ENCODE results near the gene PLBD1. TPM values are rescaled to one million over a fixed set of nuclear protein-coding genes. Genes with fewer than 3 reads are reported as not detected.

PLBD1 gene
- polyA plus RNA-seq, 1 of the 3 experiments (the other 2 are of a cell fraction) = 0.10 TPM

GRCh38 chr12:14554281-14555007, 13.2 kb downstream of the PLBD1 start:
- no peak overlapping the region for H3K9ac ChIP-seq
- H4K20me1 ChIP-seq (ENCODE audit: insufficient read depth) = no peaks in the 10 kb centered on the region
- H3K79me2 ChIP-seq (ENCODE audit: insufficient read depth) = no peaks in the 10 kb centered on the region
- 16% methylated on average over 9 of the region's 9 CpGs for WGBS (ENCODE audit: low lambda C conversion rate)
- no peaks in the 10 kb centered on the region for H3K9me3 ChIP-seq
- CTCF ChIA-PET = interaction anchor here (1.2 kb wide), 1 partner anchor 7 kb away, joined by 4 read pairs; no protein-coding TSS in a partner anchor
- no peaks in the 10 kb centered on the region for H3K9me2 ChIP-seq
- no peak overlapping the region for H2AFZ ChIP-seq (ENCODE audit: low read depth)
- no peak overlapping the region for H3K27ac ChIP-seq (ENCODE audit: low read depth in 2 of 2, low read length in 1 of 2)
- H3K4me2 ChIP-seq = no peak overlapping the region
- H3K36me3 ChIP-seq (replicated peaks in 1 of 2; ENCODE audit: control insufficient read depth in 1 of 2, insufficient read depth in 2 of 2, low read length in 1 of 2) = no peaks in the 10 kb centered on the region
- H3K27me3 ChIP-seq (ENCODE audit: insufficient read depth) = no peaks in the 10 kb centered on the region; the same call in 1 of the 2 replicates
- no peak overlapping the region for H3K4me3 ChIP-seq (ENCODE audit: low read depth in 2 of 2, low read length in 1 of 2)
- H3F3A ChIP-seq (replicated peaks; ENCODE audit: insufficient read depth) = no peaks in the 10 kb centered on the region
- DNase-seq = no peak
- POLR2A ChIA-PET = no interaction called here
- H3K4me1 ChIP-seq (ENCODE audit: control insufficient read depth in 1 of 2, insufficient read depth in 2 of 2, low read depth in 1 of 2, low read length in 1 of 2) = no peaks in the 10 kb centered on the region; a peak in 1 of 4 replicates
- TF ChIP-seq CTCF (IDR thresholded peaks at IDR 0.05) (no peak), NFIC (IDR thresholded peaks at IDR 0.05; ENCODE audit: borderline replicate concordance) (no peak), TAF1 (IDR thresholded peaks at IDR 0.05; ENCODE audit: borderline replicate concordance, low read depth, low read length) (no peak), GABPA (IDR thresholded peaks at IDR 0.05; ENCODE audit: low read depth) (no peak), PBX3 (IDR thresholded peaks at IDR 0.05) (no peak), YY1 (IDR thresholded peaks at IDR 0.05; ENCODE audit: low read depth) (no peak), FOXJ3 (CRISPR knock-in tag; IDR thresholded peaks at IDR 0.05) (no peak)

GRCh38 chr12:14548609-14549008, 19.1 kb downstream of the PLBD1 start:
- H3K9me3 ChIP-seq = no peaks in the 10 kb centered on the region
- no peaks in the 10 kb centered on the region for H4K20me1 ChIP-seq (ENCODE audit: insufficient read depth)
- no peaks in the 10 kb centered on the region for H3K36me3 ChIP-seq (replicated peaks in 1 of 2; ENCODE audit: control insufficient read depth in 1 of 2, insufficient read depth in 2 of 2, low read length in 1 of 2)
- H3K9me2 ChIP-seq = no peaks in the 10 kb centered on the region
- TF ChIP-seq CTCF (IDR thresholded peaks at IDR 0.05) = no peak
- TF ChIP-seq USF1 (IDR thresholded peaks at IDR 0.05; ENCODE audit: borderline replicate concordance, low read depth) = no peak
- no peak for TF ChIP-seq TAF1 (IDR thresholded peaks at IDR 0.05; ENCODE audit: borderline replicate concordance, low read depth, low read length)
- no peak for TF ChIP-seq RCOR1 (IDR thresholded peaks at IDR 0.05; ENCODE audit: low read length)
- TF ChIP-seq GABPA (IDR thresholded peaks at IDR 0.05; ENCODE audit: low read depth) = no peak
- no peak overlapping the region for H3K4me2 ChIP-seq
- no peak overlapping the region for H2AFZ ChIP-seq (ENCODE audit: low read depth)
- no peak overlapping the region for H3K4me3 ChIP-seq (ENCODE audit: low read depth in 2 of 2, low read length in 1 of 2)
- no peaks in the 10 kb centered on the region for H3K4me1 ChIP-seq (ENCODE audit: control insufficient read depth in 1 of 2, insufficient read depth in 2 of 2, low read depth in 1 of 2, low read length in 1 of 2)
- ChIA-PET CTCF (no interaction called here), POLR2A (no interaction called here)
- no peak for DNase-seq
- no peak overlapping the region for H3K9ac ChIP-seq
- 34% methylated on average over 6 of the region's 6 CpGs for WGBS (ENCODE audit: low lambda C conversion rate)
- H3K27ac ChIP-seq (ENCODE audit: low read depth in 2 of 2, low read length in 1 of 2) = no peak overlapping the region
- H3K27me3 ChIP-seq (ENCODE audit: insufficient read depth) = no peaks in the 10 kb centered on the region; the same call in 1 of the 2 replicates
- H3K79me2 ChIP-seq (ENCODE audit: insufficient read depth) = no peaks in the 10 kb centered on the region
- H3F3A ChIP-seq (replicated peaks; ENCODE audit: insufficient read depth) = no peaks in the 10 kb centered on the region

Data from SK-N-SH (cell line).